CMK (cell line): ENCODE data around the gene IFITM10.

Experiments
- DNase-seq: peaks from one replicate; pipeline ENCODE4 v3.0.0-alpha.2; 2010; ENCODE audit warnings: low read depth

IFITM10 gene

GRCh38 chr11:1751999-1752906, 1.9 kb upstream of the IFITM10 start:
- DNase-seq, result no peak

- DNase-seq, result no peak
Measured at GRCh38 chr11:1751531-1751921, 1.1 kb upstream of the IFITM10 start.

- no peak for DNase-seq
Measured at GRCh38 chr11:1750840-1751530, 590 bp upstream of the IFITM10 start.

GRCh38 chr11:1749395-1750351, 722 bp downstream of the IFITM10 start:
- DNase-seq, result no peak

- no peak for DNase-seq
Measured at GRCh38 chr11:1748636-1749394, 1.6 kb downstream of the IFITM10 start.

- DNase-seq, result no peak
Measured at GRCh38 chr11:1747753-1748635, 2.4 kb downstream of the IFITM10 start.

- no peak for DNase-seq
Measured at GRCh38 chr11:1746956-1747752, 3.2 kb downstream of the IFITM10 start.

- no peak for DNase-seq
Measured at GRCh38 chr11:1746511-1746931, 3.9 kb downstream of the IFITM10 start.

DNA sequence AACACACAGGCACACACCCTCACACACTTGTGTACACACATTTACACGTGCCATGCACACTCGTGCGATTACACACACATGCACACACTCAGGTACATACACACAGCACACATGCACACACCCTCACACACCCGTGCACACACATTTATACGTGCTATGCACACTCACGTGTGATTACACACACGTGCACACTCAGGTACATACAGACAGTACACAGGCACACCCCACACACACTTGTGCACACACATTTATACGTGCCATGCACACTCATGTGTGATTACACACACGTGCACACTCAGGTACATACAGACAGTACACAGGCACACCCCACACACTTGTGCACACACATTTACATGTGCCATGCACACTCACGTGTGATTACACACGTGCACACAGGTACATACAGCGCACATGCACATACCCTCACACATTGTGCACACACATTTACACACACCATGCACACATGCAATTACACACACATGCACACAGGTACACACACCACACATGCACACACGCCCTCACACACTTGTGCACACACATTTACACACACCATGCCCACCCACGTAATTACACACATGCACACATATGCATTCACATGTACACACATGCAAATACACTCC, 4.6 kb downstream of the IFITM10 start:
- DNase-seq, result no peak

DNA sequence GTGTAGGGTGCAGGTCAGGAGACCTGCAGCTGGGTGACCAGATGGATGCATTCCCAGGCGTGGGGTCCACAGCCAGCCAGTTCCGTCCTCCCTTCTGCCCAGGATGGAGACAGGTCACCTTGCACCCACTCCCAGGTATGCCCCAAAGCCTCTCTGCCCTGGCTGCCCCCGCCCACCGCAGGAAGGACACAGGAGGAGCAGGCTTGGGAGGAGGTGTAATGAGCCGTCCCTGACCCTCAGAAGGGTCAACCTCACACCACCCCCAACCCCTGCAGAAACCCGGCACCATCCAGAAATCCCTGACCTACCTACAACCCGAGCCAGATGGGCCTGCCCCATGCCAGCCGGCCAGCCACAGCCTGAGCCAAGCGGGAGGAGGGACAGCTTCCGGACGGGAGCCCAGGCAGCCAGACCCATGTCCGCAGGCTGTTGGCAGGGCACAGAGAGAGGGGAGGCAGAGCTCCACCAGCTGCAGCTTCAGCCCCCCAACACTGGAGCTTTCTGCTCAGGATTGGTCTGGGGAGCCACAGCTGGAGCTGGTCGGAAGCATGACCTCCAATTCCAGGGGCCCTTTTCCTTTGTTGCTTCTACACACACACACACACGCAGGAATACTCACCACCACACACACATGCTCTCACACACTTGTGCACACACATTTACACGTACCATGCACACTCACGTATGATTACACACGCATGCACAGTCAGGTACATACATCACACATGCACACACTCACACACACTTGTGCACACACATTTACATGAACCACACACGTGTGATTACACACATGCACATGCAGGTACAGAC, 5.3 kb downstream of the IFITM10 start:
- no peak for DNase-seq

GRCh38 chr11:1744137-1744886, 6.1 kb downstream of the IFITM10 start:
- no peak for DNase-seq

DNA sequence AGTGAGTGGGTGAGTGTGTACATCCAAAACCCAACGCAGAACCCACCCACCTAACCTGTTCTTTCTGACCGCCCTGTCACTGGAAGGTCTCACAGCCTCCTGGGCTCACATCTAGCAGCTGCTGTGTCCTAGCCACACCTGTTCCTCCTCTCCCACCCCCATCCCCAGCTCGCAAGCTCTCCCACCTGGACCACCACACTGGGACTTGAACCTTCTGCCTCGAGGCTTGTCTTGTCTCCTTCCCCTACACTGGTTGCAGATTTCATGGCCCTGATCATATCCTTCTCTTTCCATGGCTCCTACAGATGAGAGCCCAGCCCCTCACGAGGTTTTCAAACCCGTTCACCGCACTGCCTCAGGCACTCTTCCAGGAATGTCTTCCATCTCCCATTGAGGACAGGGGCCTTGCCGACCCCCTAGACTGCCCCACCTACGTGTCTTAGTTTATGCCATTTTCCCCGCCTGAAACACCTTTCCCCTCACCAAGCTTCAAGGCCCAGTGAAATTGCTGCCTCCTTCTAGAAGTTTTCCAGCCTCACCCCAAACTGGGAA, 6.7 kb downstream of the IFITM10 start:
- DNase-seq, result no peak

- no peak for DNase-seq
Measured at GRCh38 chr11:1742869-1743584, 7.4 kb downstream of the IFITM10 start.

- DNase-seq, result no peak
Measured at GRCh38 chr11:1742371-1742770, 8.0 kb downstream of the IFITM10 start.

GRCh38 chr11:1741741-1742140, 8.7 kb downstream of the IFITM10 start:
- DNase-seq, result no peak

GRCh38 chr11:1740786-1741530, 9.4 kb downstream of the IFITM10 start:
- no peak for DNase-seq
